Mesendoderm (in vitro differentiated cells): ENCODE data around the gene KLHL33.

ENCODE experiments used
- DNase-seq: peaks from one replicate; pipeline ENCODE4 v3.0.0; 2013
- H2AK5ac ChIP-seq: 2 replicates; pipeline ENCODE4 v1.6.1; 2013; ENCODE audit warnings: low read length, inconsistent platforms
- H2BK120ac ChIP-seq: 2 replicates; pipeline ENCODE4 v1.6.1; 2013; ENCODE audit warnings: low read depth, mild to moderate bottlenecking, low read length, moderate library complexity, mixed read lengths
- H2BK15ac ChIP-seq: replicated peaks from 2 replicates; pipeline ENCODE4 v1.6.1; 2013; ENCODE audit warnings: low read depth, mild to moderate bottlenecking, moderate library complexity
- H2BK5ac ChIP-seq: 2 replicates; pipeline ENCODE4 v1.6.1; 2013; ENCODE audit warnings: low read length, inconsistent platforms
- H3K18ac ChIP-seq: 2 replicates; pipeline ENCODE4 v1.6.1; 2013; ENCODE audit warnings: mild to moderate bottlenecking, low read length, mixed read lengths
- H3K23ac ChIP-seq: one replicate; pipeline ENCODE4 v1.6.1; 2013; ENCODE audit warnings: low read length
- H3K27ac ChIP-seq: 2 replicates; pipeline ENCODE4 v1.5.1; 2013; ENCODE audit warnings: low read depth, mild to moderate bottlenecking, inconsistent platforms, low read length, moderate library complexity
- H3K27me3 ChIP-seq: 2 replicates; pipeline ENCODE4 v1.6.1; 2013; ENCODE audit warnings: low read length, control low read depth, mild to moderate bottlenecking, inconsistent platforms; ENCODE audit not compliant: insufficient read depth, poor library complexity
- H3K36me3 ChIP-seq: 2 replicates; pipeline ENCODE4 v1.6.1; 2013; ENCODE audit warnings: low read length, inconsistent platforms; ENCODE audit not compliant: control insufficient read depth, insufficient read depth
- H3K4ac ChIP-seq: one replicate; pipeline ENCODE4 v1.6.1; 2013; ENCODE audit warnings: low read depth, mild to moderate bottlenecking, low read length, moderate library complexity
- H3K4me1 ChIP-seq: 2 replicates; pipeline ENCODE4 v1.6.1; 2013; ENCODE audit warnings: low read depth, low read length, inconsistent platforms; ENCODE audit not compliant: control insufficient read depth
- H3K4me2 ChIP-seq: 2 replicates; pipeline ENCODE4 v1.6.1; 2013; ENCODE audit warnings: low read length
- H3K4me3 ChIP-seq: 2 replicates; pipeline ENCODE4 v1.5.1; 2013; ENCODE audit warnings: mild to moderate bottlenecking, low read length
- H3K56ac ChIP-seq: one replicate; pipeline ENCODE4 v1.6.1; 2013; ENCODE audit warnings: low read length
- H3K79me1 ChIP-seq: 2 replicates; pipeline ENCODE4 v1.6.1; 2013; ENCODE audit warnings: low read length, inconsistent platforms
- H3K79me2 ChIP-seq: 2 replicates; pipeline ENCODE4 v1.6.1; 2013; ENCODE audit warnings: mild to moderate bottlenecking, low read length; ENCODE audit not compliant: control insufficient read depth, insufficient read depth
- H3K9ac ChIP-seq: 2 replicates; pipeline ENCODE4 v1.6.1; 2013; ENCODE audit warnings: low read length, inconsistent platforms
- H4K5ac ChIP-seq: one replicate; pipeline ENCODE4 v1.6.1; 2013; ENCODE audit warnings: low read length
- H4K8ac ChIP-seq: one replicate; pipeline ENCODE4 v1.6.1; 2013; ENCODE audit warnings: low read depth, mild to moderate bottlenecking, control low read depth, low read length, moderate library complexity
- WGBS: extraction: QIAGEN DNeasy Blood & Tissue Kit; methylation state at CpG from one replicate; pipeline ENCODE4 v1.1.7; 2013; ENCODE audit warnings: low lambda C conversion rate, missing lambda C conversion rate; ENCODE audit not compliant: insufficient coverage; ENCODE audit errors: extremely low coverage; 5-methylcytosine and 5-hydroxymethylcytosine counted together
- small RNA-seq: library from polyadenylated mRNA; stranded (forward); fragments of <200 nt; extraction: miRNeasy Mini kit (QIAGEN cat#:217004); gene quantifications from one replicate; pipeline ENCODE3, GENCODE V24; 2013; ENCODE audit not compliant: insufficient read depth

KLHL33 gene

GRCh38 chr14:20376071-20376588 lies 59.8 kb downstream of the KLHL33 start:
- Histone ChIP-seq H3K4me2 (no peak overlapping the region), H2BK15ac (no peak overlapping the region), H3K79me1 (no peaks in the 10 kb centered on the region), H4K5ac (no peak overlapping the region), H2BK120ac (no peak overlapping the region), H3K27me3 (no peaks in the 10 kb centered on the region), H3K27ac (no peak overlapping the region), H3K9ac (no peak overlapping the region), H3K4me1 (no peaks in the 10 kb centered on the region), H3K56ac (no peak overlapping the region), H2AK5ac (no peak overlapping the region), H3K4ac (no peak overlapping the region), H3K4me3 (no peak overlapping the region), H3K23ac (no peak overlapping the region), H3K18ac (no peak overlapping the region), H2BK5ac (no peak overlapping the region), H4K8ac (no peak overlapping the region), H3K36me3 (peaks cover 20% of the 10 kb centered on the region), H3K79me2 (no peaks in the 10 kb centered on the region)
- no peak for DNase-seq
- no CpG with 5 or more reads among the region's 12 CpGs for WGBS

Small RNA genes within 50 kb of the gene (small RNA-seq; reads per million reads assigned to genes)
- gene RNA5SP382 = 1.8 reads per million, percentile 8 among the genes with 10 or more reads in this experiment
